ENCODE data around the gene ROBO1. TPM values are rescaled to one million over a fixed set of nuclear protein-coding genes. Genes with fewer than 3 reads are reported as not detected.

Gene ROBO1
- total and polyA plus RNA-seq, 2 of the 8 experiments (the other 6 are each of a cell fraction or from before 2014, with no cell fraction given): 51.4 to 91.0 TPM

- TF ChIP-seq CHD7 (IDR thresholded peaks at IDR 0.05; ENCODE audit: insufficient replicate concordance, low read length): no peak
- no peak for TF ChIP-seq SRF (IDR thresholded peaks at IDR 0.05; ENCODE audit: low read depth, low read length)
- no peak for TF ChIP-seq SP2 (IDR thresholded peaks at IDR 0.05; ENCODE audit: low read length)
- TF ChIP-seq RNF2 (IDR thresholded peaks at IDR 0.05; ENCODE audit: borderline replicate concordance, low read depth, low read length, missing control alignments, poor library complexity, severe bottlenecking): no peak
- no peak for TF ChIP-seq TCF12 (IDR thresholded peaks at IDR 0.05; ENCODE audit: low read depth, low read length)
Measured at GRCh38 chr3:78991656-78992055, 776.1 kb downstream of the ROBO1 start (continued).
